ENCODE results near the gene NOTUM. TPM values are rescaled to one million over a fixed set of nuclear protein-coding genes. Genes with fewer than 3 reads are reported as not detected.
"Not testable (repeated sequence)": the region's sequence is repeated elsewhere in the genome, so short reads cannot be mapped to it uniquely, and the experiment has no call there.

The NOTUM gene
- total and polyA plus RNA-seq, 9 of the 15 experiments (the other 6 are each of a cell fraction or from before 2014, with no cell fraction given): 0.03 to 14.0 (median 4.1) TPM

- peak; percentile 71 for TF ChIP-seq BCOR (IDR thresholded peaks at IDR 0.05)
- TF ChIP-seq TOE1 (IDR thresholded peaks at IDR 0.05; ENCODE audit: borderline replicate concordance): 0 out of 2 replicates have a peak, but pooled peaks have one; percentile 21
- TF ChIP-seq TOE1 (CRISPR knock-in tag; IDR thresholded peaks at IDR 0.05; ENCODE audit: borderline replicate concordance, low read depth): not testable (repeated sequence)
- TF ChIP-seq CC2D1A (IDR thresholded peaks at IDR 0.05): peak; percentile 78
These were observed 7.5 kb downstream of the NOTUM start (continued) for GRCh38 chr17:81953443-81953842.

GRCh38 chr17:81952792-81953228 is 8.2 kb downstream of the NOTUM start:
- intact Hi-C loops (cut with micrococcal nuclease) (loop anchor here (10.0 kb wide), 1 partner anchor 202 kb away; no protein-coding TSS in a partner anchor), in situ Hi-C loops (cut with MboI) (no loop called here)
- Histone ChIP-seq H3K27ac (ENCODE audit: extremely low read depth, low read depth, low read length) (no peak overlapping the region), H3K9me1 (ENCODE audit: control insufficient read depth, insufficient read depth, low read length) (no peaks in the 10 kb centered on the region), H2AFZ (ENCODE audit: low read depth, low read length) (no peak overlapping the region), H4K20me1 (replicated peaks; ENCODE audit: control insufficient read depth, insufficient read depth, low read length) (no peaks in the 10 kb centered on the region), H3K4me3 (no peak overlapping the region), H3K4me1 (replicated peaks in 1 of 2; ENCODE audit: control insufficient read depth in 2 of 2, insufficient read depth in 2 of 2, low read length in 2 of 2) (peaks cover 0 to 45% of the 10 kb centered on the region in 2 experiments; a peak in 3 of 5 replicates), H3K9ac (ENCODE audit: insufficient read depth in 1 of 2, low read depth in 2 of 2, low read length in 2 of 2) (peak overlapping the region in 1 of 2 experiments; percentile 74; a peak in 2 of 4 replicates), H3K9me3 (replicated peaks; ENCODE audit: control insufficient read depth, insufficient read depth, low read depth, low read length) (no peaks in the 10 kb centered on the region; the same call in 1 of the 2 replicates), H3K4me2 (ENCODE audit: insufficient read depth, low read length) (no peak overlapping the region), H3K27me3 (ENCODE audit: control insufficient read depth in 2 of 2, insufficient read depth in 2 of 2, low read length in 2 of 2) (no peaks in the 10 kb centered on the region), H3K36me3 (ENCODE audit: control insufficient read depth, insufficient read depth, low read length) (peaks cover 19% of the 10 kb centered on the region; the same call in 2 of the 3 replicates), H3K79me2 (ENCODE audit: control insufficient read depth, insufficient read depth, low read length) (no peaks in the 10 kb centered on the region; the same call in 2 of the 3 replicates)
- TF ChIP-seq GABPB2 (CRISPR knock-in tag; conservative IDR thresholded peaks at IDR 0.05) (no peak), DLX4 (CRISPR knock-in tag; IDR thresholded peaks at IDR 0.05) (no peak), POLR2G (IDR thresholded peaks at IDR 0.05; ENCODE audit: low read depth, low read length) (peak; percentile 60; the same call in 1 of the 2 replicates), CBX2 (IDR thresholded peaks at IDR 0.05; ENCODE audit: insufficient read depth, low read length, poor library complexity, severe bottlenecking) (no peak), NCOA4 (IDR thresholded peaks at IDR 0.05; ENCODE audit: partially characterized antibody) (no peak), NFXL1 (CRISPR knock-in tag; IDR thresholded peaks at IDR 0.05) (no peak), ZSCAN32 (CRISPR knock-in tag; IDR thresholded peaks at IDR 0.05) (no peak), RBFOX2 (IDR thresholded peaks at IDR 0.05; ENCODE audit: low read depth, low read length) (0 out of 2 replicates have a peak, but pooled peaks have one; percentile 36)
- no peak for FAIRE-seq
- ChIA-PET CTCF (ENCODE audit: low intra/inter-chr PET ratio) (interaction anchor here (0.9 kb wide), 1 partner anchor 84 kb away, joined by 3 read pairs; no protein-coding TSS in a partner anchor), POLR2A (interaction anchor here (0.6 to 1.0 kb wide), 3 partner anchors 30 to 36 kb away, joined by 3 to 6 read pairs (median 3); no protein-coding TSS in a partner anchor)
- DNase-seq (ENCODE audit: extremely low read depth in 1 of 4, low spot score in 3 of 4): no peak
- 88% methylated on average over 13 of the region's 16 CpGs for WGBS (ENCODE audit: insufficient coverage, low coverage, missing lambda C conversion rate)
- no TSS peak for BruUV-seq (replicated peaks)
- no peak; the same call in 1 of the 3 replicates for ATAC-seq
